ENCODE measurements around the gene RNF207.

GRCh38 chr1:6165441-6165985 lies 40.4 kb upstream of the RNF207 start:
- TF ChIP-seq CTCF (IDR thresholded peaks at IDR 0.05) (no peak), POLR2A (IDR thresholded peaks at IDR 0.05) (no peak)

All from thyroid gland (tissue), 4 donors.